Measurements from ENCODE around the gene PLIN4.
"Not testable (repeated sequence)": the region's sequence is repeated elsewhere in the genome, so short reads cannot be mapped to it uniquely, and the experiment has no call there.

Gene PLIN4

DNA sequence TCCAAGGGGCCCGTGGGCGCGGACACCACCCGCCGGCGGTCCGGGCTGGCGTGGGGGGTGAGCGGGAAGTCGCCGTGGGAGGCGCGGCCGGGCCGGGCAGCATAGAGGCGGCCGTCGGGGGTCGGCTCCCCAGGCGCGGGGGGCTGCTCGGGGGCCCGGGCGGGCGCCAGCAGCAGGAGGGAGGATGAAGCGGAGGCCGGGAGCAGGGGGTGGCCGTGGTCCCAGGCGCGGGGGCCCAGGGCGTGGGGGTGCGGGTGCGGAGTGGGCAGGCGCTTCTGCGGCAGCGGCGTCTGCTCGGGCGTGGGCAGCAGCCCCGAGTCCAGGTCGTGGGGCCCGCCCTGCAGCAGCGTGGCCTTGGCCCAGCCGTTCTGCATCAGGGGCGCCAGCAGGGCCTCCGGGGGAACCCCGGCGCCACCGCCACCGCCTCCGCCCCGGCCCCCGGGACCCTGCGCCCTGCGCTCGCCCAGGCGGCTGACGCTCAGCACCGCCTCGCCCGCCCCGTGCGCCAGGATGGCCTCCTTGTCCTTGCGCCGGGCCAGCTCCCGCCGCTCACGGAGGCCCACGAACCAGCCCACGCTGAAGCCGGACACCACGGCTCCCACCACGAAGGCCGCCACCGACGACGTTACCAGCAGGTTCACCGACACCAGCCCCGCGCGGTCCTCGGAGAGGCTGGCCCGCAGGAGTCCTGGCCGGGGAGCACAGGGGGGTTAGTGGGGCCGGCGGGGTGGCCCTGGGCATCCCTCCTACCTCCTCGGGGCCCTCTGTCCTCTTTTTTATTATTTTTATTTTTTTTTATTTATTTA, 25.8 kb upstream of the PLIN4 start:
- DNase-seq: no peak

DNA sequence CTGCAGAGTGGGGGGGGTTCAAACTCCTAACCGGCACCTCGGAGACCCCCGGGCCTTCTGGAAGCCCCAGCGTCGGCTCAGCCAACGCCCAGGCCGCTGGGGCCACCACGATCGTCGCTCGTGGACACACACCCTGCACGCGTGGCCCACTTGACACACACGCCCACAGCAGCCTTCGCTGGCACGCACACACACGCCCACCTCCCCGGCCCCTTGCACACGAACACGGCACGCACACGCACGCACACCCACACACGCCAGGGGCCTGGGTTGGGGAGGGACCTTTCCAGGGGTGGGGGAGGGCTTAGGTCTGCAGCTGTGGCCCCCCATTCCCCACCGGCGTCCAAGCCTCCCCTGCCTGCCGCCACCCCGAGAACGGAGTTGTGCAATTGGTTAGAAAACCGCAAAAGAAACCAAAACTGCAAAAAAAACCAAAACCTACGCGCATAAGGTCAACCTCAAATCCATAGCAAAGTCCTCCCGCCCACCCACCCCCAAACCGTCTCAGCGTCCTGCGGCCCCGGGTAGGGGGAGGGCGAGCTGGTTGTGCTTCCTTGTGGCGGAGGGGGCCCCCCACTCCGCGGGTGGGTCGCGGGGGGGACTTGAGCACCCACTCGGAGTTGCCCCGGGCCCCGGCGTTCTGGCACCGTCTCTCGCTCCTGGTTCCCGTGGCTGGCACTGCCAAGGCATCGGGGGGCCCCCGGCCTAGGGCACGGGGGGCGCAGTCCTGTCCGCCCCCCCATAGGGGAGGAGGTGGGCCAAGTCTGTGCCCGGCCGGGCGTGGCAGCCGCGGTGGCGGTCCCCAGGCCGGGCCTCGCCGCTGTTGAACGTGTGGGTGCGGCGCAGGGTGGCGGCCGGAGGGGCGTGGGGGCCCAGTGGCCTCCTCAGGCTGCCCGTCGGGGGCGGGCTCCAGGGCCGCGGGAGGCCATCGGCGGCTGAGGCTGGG, 24.9 kb upstream of the PLIN4 start:
- DNase-seq: no peak

DNA sequence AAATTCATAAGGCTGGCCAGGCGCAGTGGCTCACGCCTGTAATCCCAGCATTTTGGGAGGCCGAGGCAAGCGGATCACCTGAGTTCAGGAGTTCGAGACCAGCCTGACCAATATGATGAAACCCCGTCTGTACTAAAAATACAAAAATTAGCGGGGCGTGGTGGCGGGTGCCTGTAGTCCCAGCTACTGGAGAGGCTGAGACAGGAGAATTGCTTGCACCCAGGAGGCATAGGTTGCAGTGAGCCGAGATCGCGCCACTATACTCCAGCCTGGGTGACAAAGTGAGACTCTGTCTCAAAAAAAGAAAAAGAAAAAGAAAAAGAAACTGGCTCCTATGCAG, 23.5 kb upstream of the PLIN4 start:
- DNase-seq: not testable (repeated sequence)

DNA sequence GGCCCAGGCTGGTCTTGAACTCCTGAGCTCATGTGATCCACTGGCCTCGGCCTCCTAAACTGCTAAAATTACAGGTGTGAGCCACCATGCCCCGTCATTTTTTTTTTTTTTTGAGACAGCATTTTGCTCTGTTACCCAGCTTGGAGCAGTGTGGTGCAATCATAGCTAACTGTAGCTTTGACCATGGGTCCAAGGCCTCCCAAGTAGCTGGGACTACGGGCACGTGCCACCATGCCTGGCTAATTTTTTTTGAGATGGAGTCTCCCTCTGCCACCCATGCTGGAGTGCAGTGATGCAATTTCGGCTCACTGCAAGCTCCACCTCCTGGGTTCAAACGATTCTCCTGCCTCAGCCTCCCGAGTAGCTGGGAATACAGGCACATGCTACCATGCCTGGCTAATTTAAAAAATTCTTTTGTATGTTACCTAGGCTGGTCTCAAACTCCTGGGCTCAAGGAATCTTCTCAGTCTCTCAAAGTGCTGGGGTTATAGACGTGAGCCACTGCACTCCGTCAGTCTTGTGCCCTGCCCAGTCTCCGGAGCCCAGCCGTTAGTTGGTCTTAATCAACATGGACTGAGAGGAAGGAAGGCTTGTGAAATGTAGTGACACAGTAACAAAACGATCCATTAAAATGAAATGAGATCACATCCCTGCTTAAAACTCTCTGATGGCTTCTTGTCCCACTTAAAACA, 23.0 kb upstream of the PLIN4 start:
- DNase-seq: no peak

DNA sequence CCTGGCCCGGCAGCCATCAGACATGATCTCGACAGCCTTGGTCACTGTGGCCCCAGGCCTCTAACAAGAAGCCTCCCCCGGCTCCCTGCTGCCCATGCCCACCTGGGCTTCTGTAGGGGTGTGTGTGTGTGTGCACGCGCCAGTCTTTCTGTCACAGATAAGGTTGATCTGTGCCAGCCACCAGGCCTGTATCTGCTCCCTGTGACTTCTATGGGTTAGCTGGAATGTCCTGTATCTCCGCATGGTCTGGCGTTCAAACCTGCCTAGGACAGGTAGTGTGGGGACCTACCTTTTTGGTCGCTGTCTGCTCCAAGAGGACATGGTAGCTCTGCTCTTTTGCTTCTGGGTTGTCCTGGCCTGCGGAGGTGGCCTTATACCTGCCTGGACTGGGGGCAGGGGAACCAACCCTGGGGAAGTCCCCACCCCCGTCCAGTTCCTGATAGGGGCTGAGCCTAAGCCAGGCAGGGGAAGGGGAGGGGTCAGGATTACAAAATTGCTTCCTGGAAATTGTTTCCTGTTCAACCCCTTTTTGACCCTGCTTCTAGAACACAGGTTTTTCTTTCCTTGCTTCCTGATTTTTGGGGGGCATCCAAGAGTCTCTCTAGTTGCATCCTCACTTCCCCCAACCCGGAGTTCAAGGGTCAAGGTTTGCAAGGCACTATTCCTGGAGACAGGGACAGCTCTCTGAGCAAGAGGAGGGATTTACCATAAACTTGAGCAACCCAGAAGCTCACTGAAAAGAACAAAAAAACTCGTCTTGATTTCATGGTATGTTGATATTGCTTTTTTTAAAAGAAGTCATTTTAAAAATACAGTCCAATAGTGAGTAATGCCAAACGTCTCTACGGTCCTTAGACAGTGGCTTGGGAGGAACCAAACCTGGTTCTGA, 21.7 kb upstream of the PLIN4 start, which contains the start of gene LRG1:
TSS of gene LRG1 (minus strand) at position 344 of the 889 bp plus-strand sequence. CDS start at position 321, 23 bp downstream.
- peak; percentile 9 for DNase-seq

DNA sequence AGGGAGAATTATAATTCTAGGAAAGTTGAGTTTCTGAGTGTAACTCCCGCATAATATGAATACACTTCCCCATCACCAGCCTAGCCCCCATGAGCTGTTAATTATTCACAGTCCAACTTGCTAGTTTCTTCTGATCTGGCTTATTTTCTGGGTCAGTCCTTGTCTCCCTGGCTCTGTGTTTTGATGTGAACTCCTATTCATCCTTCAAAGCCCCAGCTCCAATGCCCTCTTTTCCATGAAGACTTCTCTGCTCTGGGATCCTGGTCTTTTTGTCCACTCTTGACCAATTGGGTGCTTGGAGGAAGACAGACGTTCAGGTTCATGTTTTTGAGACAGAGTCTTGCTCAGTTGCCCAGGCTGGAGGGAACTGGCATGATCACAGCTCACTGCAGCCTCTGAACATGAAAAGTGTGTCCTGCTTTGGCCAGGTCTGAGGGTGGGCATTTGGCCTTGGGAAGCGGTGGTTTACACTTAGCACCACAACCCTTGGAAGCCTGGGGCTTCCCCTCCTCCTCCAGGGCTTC, 20.9 kb upstream of the PLIN4 start:
- DNase-seq: no peak

DNA sequence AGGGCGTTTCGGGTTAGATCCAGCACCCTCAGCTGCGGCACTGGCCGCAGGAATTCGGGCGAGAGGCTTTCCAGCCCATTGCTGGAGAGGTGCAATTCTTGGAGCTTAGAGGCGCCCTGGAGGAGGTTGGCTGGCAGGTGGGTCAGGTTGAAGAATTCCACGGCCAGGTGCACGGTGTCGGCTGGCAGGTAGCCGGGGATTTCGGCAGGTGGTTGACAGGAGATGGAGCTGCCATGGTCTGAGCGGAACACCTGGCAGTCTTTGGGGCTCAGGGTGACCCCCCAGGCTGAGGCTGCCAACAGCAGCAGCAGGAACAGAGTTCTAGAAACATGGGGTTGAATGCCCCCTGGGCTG, 20.3 kb upstream of the PLIN4 start:
- DNase-seq: no peak

DNA sequence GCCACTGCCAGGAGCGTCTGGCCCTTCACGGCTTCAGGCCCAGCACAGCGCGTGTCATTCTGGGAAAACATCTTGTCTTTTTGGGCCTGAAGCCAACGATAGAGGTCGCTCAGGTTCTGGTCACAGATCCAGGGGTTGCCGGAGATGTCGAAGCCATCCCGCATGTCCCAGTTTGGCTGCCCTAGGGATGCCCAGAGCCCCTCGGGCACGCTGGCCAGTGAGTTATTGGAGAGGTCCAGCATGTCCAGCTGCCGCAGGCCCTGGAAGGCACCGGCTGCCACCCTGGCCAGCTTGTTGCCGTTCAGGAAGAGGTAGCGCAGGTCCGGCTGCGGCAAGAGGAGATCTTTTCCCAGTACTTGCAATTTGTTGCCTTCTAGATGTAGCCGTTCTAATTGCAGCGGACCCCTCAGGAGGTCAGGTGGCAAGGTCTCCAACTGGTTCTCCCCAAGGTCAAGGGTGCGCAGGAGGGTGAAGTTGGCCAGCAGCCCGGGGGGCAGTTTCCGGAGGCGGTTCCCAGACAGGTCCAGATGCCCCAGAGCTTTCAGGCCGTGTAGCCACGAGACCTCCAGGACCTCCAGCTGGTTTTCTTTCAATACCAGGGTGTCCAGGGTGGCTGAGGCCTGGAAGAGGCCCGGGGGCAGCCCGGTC, 19.8 kb upstream of the PLIN4 start:
- DNase-seq: no peak

DNA sequence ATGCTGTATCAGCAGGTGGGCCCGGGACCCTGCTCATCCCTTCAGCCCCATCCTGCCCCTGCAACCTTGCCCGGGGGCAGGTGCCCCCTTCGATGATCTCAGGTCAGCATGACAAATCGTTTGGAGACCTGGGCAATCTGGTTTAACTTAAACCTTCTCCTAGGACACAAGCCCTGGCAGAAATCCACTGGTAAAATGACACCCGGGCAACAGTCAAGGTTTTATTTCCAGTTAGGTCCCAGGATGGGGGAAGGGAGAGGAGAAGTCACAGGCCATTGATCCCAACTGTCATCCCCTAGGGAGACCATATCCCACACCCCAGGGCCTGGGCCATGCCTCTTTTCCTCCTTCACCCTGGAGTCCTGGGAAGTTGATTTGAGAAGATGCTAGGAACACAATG, 18.5 kb upstream of the PLIN4 start:
- DNase-seq: no peak

DNA sequence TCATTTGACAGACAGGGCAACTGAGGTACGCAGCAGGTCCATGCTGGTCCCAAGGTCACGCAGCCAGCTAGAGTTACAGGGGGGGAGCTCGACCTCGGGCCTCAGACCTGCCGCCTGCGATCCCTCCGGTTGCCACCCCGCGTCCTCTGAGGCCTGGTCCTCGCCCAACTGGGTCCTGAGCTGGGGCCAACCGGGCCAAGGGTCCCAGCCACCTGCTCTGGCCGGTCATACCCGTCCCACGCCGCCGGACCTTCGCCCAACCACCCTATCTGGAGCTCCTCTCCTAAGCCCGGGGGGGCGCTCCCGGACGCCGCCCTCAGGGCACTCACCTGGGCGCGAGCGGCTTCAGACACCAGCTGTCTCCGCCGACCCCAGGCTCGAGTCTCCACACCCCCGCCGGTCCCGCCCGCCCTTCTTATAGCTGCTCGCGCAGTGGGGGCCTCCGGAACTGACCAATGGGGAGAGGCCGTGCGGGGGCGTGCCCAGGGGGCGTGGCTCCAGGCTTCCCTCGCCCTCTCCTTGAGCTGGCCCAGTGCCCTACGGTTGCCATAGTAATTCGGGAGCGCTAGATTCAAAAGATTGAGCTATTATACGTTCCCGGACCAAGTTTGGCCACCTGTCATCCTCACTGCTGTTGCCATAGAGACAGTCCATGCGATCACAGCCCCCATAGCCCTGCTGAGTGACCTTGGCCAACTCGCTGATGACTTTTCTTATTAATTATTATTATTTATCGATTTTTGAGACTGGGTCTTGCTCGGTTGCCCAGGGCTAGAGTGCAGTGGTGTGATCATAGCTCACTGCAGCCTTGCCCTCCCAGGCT, 16.8 kb upstream of the PLIN4 start, which contains the start of gene PLIN5:
TSS of gene PLIN5 (minus strand) at position 389 of the 823 bp plus-strand sequence. CDS start 1,150 bp downstream, outside the sequence.
- DNase-seq: peak; percentile 49

DNA sequence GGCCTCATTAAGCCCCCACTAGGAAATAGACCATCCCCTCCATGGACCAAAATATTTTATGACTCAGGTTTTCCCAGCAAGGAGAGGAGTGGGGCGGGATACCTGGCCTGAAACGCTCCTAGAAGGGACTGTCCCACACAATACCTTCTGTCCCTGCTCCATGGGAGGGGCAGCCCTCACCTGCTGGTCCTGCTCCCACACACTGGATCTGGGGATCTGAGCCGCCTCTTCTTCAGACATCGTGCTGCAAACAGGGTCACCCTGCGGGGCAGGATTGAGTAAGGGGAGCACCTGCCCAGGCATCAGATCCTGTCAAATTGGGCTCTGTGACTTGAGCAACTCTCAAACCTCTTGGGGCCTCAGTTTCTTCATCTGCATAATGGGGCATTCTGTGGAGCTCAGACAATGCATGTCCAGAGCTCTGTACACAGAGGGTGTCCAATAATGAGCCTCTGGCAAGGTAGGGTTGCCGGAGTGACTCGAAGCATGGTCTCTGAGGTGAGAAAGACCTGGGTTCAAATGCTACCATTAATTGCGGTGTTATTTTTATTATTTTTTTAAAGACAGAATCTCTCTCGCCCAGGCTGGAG, 15.6 kb upstream of the PLIN4 start:
- no peak for DNase-seq

DNA sequence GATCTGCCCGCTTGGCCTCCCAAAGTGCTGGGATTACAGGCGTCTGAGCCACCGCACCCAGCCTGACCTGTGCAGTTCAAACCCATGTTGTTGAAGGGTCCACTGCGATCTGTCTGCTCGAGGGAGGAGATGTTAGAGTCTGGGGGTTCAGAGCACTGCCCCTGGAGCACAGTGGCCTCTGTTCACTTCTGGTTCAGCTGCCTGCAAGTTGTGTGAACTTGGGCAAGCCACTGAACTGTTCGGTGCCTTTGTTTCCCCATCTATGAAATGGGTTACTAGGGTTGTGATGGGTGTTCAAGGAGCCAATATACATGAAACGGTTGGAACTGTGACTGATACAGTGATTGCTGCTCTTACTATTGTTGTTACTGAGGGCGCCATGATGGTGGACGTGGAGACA, 15.0 kb upstream of the PLIN4 start:
- no peak for DNase-seq

DNA sequence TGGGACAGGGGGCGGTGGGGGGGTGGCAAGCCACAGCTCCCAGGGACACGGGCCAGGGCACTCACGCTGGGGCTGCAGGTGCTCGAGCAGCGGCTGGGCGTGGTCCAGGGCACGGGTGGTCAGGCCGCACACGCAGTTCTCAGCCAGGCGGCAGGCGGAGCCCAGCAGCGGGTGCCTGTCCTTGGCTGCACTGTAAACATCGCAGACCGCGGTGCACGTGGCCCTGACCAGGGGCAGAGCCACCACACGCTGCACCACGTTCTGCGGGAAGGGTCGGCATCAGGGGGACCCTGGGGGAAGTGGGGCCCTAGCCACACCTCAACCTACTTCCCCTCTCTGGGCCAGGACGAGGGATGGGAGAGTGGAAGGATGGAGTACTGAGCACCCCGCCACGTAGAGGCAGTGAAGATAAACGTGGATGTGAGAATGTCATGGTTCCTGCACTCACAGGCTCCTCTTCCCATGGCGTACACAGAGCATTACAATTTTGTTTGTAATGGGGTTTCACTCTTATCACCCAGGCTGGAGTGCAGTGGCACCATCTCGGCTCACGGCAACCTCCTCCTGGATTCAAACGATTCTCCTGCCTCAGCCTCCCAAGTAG, 13.4 kb upstream of the PLIN4 start:
- DNase-seq: no peak

DNA sequence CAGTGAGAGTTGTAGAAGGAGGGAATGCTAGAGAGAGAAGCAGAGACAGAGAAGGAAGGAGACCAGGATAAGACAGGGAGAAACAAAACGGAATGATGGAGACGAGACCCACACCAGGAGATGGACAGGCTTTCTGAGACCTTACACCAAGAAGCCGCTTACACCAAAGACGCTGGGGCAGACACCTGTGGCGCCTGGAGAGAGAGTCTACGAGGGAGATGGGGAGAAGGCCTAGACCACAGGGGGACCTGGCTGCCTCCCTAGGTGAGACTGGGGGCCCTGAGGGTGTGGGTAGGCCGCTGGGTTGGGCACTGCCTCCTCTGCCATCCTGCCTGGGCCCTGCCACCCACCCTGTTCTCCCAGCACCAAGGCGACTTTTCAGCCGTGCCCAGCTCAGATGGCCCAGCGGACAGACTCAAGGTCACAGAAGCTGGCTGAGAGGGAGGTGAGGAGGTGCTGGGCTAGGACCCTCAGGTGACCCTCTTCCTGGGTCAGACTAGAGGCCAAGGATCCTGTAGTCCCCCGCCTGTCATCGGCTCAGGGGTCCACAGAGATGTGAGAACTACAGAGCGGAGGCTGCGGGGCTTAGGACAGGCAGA, 11.7 kb upstream of the PLIN4 start:
- DNase-seq: no peak

DNA sequence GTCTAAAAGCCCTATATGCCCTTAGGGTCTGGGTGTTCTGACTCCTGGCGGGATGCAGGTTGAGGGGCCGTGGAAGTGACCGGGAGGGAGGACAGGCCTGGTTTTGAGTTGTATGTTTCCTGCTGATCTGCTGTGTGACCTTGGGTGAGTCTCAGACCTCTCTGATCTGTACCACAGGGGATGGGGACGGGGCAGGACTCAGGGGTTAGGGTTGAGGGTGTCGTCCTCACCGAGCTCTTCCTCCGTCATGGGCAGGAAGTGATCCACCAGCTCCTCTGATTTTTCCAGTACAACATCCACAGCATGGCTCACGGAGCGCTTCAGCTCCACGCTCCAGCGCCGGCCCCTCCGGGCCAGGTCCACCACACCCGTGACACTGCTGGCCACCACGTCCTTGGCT, 10.6 kb upstream of the PLIN4 start:
- DNase-seq: no peak

DNA sequence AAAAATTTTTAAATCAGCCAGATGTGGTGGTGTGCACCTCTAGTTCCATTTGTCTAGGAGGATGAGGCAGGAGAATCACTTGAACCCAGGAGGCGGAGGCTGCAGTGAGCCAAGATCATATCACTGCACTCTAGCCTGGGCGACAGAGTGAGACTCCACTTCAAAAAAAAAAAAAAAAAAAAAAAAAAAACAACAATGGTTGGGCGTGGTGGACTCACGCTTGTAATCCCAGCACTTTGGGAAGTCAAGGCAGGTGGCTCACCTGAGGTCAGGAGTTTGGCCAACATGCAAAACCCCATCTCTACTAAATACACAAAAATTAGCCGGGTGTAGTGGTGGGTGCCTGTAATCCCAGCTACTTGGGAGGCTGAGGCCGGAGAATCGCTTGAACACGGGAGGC, 9.1 kb upstream of the PLIN4 start:
- DNase-seq: not testable (repeated sequence)

DNA sequence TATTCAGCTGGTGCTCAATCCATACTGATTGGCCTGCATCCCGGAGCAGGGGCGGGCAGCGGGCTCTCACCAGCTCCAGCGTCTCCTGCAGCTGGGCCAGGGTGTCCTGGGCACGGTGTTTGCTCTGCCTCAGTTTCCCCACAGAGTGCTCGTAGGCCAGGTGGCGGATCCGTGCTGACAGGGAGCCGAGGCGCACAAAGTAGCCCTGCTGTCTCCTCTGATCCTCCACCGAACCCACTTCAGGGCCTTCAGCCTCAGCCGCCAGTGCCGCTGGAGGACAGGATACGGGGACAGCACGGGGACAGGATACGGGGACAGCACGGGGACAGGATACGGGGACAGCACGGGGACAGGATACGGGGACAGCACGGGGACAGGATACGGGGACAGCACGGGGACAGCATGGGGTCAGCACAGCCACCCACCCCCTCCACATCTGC, 7.3 kb upstream of the PLIN4 start:
- no peak for DNase-seq

DNA sequence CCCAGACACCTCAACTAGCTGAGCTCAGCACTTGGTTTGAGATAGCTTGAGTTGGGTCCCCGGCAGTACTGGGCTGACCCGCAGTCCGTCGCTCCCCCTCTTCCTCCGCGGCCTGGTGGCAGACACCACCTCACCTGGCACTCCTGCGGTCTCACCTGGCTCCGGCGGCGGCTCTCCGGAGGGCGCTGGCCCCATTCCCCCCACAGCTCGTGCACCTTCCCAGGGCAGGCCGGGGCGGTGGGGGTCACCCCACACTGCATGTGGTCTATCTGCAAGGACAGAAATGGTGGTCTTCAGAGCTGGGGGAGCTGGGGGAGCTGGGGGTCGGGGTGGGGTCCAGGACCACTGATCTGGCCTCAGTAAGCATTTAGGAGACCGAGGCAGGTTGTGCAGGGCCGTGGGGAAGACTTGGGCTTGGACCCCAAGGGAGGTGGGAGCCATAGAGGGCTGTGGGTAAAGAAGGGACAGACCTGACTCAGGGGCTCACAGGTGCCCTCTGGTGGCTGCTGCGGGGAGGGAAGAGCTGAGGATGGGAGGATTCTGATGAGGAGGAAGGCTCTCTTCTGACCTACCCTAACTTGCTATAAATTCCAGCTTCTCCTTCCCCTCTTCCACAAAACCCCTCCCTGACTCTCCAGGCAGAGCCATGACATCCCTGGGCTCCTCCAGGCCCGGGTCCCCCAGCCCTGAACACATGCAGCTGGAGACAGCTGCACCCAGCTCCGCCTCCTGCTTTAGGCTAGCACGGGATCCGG, 6.7 kb upstream of the PLIN4 start:
- DNase-seq: peak; percentile 64
